Smooth muscle cell (in vitro differentiated cells): ENCODE results near the gene SGMS1. TPM values are rescaled to one million over a fixed set of nuclear protein-coding genes. Genes with fewer than 3 reads are reported as not detected.

ENCODE experiments used
- DNase-seq: peaks from one replicate; lab custom pipeline; 2025; ENCODE audit not compliant: unreplicated experiment; lab: John Stamatoyannopoulos, UW
- H2AFZ ChIP-seq: fragments of 200-600 bp; sonication (generic); 2 replicates; pipeline ENCODE4 v1.6.0; 2016; ENCODE audit warnings: antibody characterized with exemption, low read depth, mild to moderate bottlenecking
- H3F3A ChIP-seq: fragments of 200-600 bp; sonication (generic); 2 replicates; pipeline ENCODE4 v1.6.0; 2017; ENCODE audit warnings: antibody characterized with exemption, low read depth
- H3K27ac ChIP-seq: fragments of 200-600 bp; sonication (generic); 2 replicates; pipeline ENCODE4 v1.5.1; 2016; ENCODE audit warnings: low read depth, mild to moderate bottlenecking
- H3K27me3 ChIP-seq: fragments of 200-600 bp; sonication (generic); 2 replicates; pipeline ENCODE4 v1.6.1; 2016; ENCODE audit warnings: low read depth, mild to moderate bottlenecking
- H3K36me3 ChIP-seq: fragments of 200-600 bp; sonication (generic); 2 replicates; pipeline ENCODE4 v1.5.1; 2016; ENCODE audit warnings: low read depth
- H3K4me1 ChIP-seq: fragments of 200-600 bp; sonication (generic); 2 replicates; pipeline ENCODE4 v1.5.1; 2016; ENCODE audit warnings: low read depth
- H3K4me2 ChIP-seq: fragments of 200-600 bp; sonication (generic); 2 replicates; pipeline ENCODE4 v1.6.0; 2016; ENCODE audit warnings: mild to moderate bottlenecking
- H3K4me3 ChIP-seq: fragments of 200-600 bp; sonication (generic); 2 replicates; pipeline ENCODE4 v1.5.1; 2016; ENCODE audit warnings: mild to moderate bottlenecking
- H3K79me2 ChIP-seq: fragments of 200-600 bp; sonication (generic); 2 replicates; pipeline ENCODE4 v1.6.0; 2016; ENCODE audit warnings: low read depth, mild to moderate bottlenecking
- H3K9ac ChIP-seq: fragments of 200-600 bp; sonication (generic); 2 replicates; pipeline ENCODE4 v1.6.0; 2016; ENCODE audit warnings: low read depth
- H3K9me3 ChIP-seq: fragments of 200-600 bp; sonication (generic); replicated peaks from 2 replicates; pipeline ENCODE4 v1.5.1; 2016; ENCODE audit warnings: low read depth
- H4K20me1 ChIP-seq: fragments of 200-600 bp; sonication (generic); 2 replicates; pipeline ENCODE4 v1.6.0; 2016; ENCODE audit warnings: low read depth
- WGBS: methylation state at CpG from one replicate; pipeline ENCODE4 v1.1.7; 2016; ENCODE audit warnings: low lambda C conversion rate; 5-methylcytosine and 5-hydroxymethylcytosine counted together
- polyA plus RNA-seq: library from polyadenylated mRNA; unstranded; fragments of >200 nt; fragmentation: Nextera tagmentation; extraction: Ambion mirVana; gene quantifications from 2 replicates; pipeline ENCODE4 v1.2.1, GENCODE V29; 2016
- total RNA-seq: library from RNA; depleted of rRNA; stranded (reverse); fragments of >200 nt; gene quantifications from 2 replicates; pipeline ENCODE4 v1.2.3, GENCODE V29; 2014
- TF ChIP-seq, protein P1 (sequence below): fragments of 200-600 bp; sonication (generic); IDR thresholded peaks from 2 replicates; pipeline ENCODE4 v1.5.1; 2017; ENCODE audit warnings: borderline replicate concordance, mild to moderate bottlenecking, antibody characterized with exemption; ENCODE audit not compliant: insufficient read depth, poor library complexity, severe bottlenecking

The SGMS1 gene
- total and polyA plus RNA-seq, 2 experiments from 2014 or later = 4.0 to 14.3 TPM

DNA sequence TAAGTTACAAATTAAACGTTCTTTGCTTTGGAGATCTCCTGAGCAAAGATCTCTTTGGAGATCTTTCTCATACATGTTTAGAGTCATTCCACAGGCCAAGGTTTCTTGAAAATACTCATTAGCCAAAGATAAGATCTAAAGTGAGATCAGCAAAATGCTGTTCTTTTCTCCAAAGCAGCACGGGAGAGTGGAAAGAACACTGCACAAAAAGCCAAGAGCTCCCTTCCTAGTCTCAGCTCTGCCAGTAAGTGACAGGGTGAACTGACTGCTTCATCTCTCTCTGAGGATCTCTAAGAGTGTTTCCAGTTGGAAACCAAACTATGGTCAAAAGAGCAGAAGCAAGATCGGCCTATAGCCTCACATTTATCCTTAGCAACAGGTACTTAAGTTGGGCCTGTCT, 204.0 kb downstream of the SGMS1 start:
- no peak overlapping the region for H3K4me3 ChIP-seq
- H3K4me1 ChIP-seq = peaks cover 7% of the 10 kb centered on the region
- no peaks in the 10 kb centered on the region for H4K20me1 ChIP-seq
- TF ChIP-seq, protein P1, sequence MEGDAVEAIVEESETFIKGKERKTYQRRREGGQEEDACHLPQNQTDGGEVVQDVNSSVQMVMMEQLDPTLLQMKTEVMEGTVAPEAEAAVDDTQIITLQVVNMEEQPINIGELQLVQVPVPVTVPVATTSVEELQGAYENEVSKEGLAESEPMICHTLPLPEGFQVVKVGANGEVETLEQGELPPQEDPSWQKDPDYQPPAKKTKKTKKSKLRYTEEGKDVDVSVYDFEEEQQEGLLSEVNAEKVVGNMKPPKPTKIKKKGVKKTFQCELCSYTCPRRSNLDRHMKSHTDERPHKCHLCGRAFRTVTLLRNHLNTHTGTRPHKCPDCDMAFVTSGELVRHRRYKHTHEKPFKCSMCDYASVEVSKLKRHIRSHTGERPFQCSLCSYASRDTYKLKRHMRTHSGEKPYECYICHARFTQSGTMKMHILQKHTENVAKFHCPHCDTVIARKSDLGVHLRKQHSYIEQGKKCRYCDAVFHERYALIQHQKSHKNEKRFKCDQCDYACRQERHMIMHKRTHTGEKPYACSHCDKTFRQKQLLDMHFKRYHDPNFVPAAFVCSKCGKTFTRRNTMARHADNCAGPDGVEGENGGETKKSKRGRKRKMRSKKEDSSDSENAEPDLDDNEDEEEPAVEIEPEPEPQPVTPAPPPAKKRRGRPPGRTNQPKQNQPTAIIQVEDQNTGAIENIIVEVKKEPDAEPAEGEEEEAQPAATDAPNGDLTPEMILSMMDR = no peak
- no peak overlapping the region for H3K4me2 ChIP-seq
- H3K79me2 ChIP-seq = no peaks in the 10 kb centered on the region
- no peaks in the 10 kb centered on the region for H3K27me3 ChIP-seq
- no peaks in the 10 kb centered on the region for H3F3A ChIP-seq
- H3K27ac ChIP-seq = no peak overlapping the region
- no peak for DNase-seq
- H3K9ac ChIP-seq = no peak overlapping the region
- no peak overlapping the region for H2AFZ ChIP-seq
- WGBS = 53% methylated on average over 3 of the region's 3 CpGs
- no peaks in the 10 kb centered on the region for H3K36me3 ChIP-seq
- H3K9me3 ChIP-seq = no peaks in the 10 kb centered on the region

DNA sequence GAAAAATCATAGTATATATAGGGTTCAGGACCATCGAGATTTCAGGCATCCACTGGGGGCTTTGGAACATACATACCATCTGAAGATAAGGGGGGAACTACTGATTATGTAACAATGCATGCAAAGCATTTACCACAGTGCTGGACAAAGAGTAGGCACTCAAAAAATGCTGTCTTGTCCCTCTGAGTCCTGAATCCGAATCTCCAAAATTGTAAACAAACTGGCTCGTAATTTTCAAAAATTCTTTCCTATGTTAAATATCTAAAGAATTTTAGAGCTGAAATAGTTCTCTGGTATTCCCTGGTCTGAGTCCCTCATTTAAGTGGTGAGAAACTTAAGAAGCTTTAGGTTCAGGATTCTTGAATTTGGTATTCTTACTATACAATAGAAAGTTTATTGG, 204.7 kb downstream of the SGMS1 start:
- H3K4me3 ChIP-seq = peak overlapping the region; percentile 80
- H4K20me1 ChIP-seq = peaks cover 3% of the 10 kb centered on the region
- peaks cover 7% of the 10 kb centered on the region for H3K4me1 ChIP-seq
- TF ChIP-seq, protein P1 = no peak
- no peak overlapping the region for H3K9ac ChIP-seq
- no peaks in the 10 kb centered on the region for H3F3A ChIP-seq
- peak overlapping the region; percentile 92 for H2AFZ ChIP-seq
- no peaks in the 10 kb centered on the region for H3K27me3 ChIP-seq
- no peak for DNase-seq
- H3K9me3 ChIP-seq = no peaks in the 10 kb centered on the region
- WGBS = 63% methylated on average over 3 of the region's 3 CpGs
- peak overlapping the region; percentile 84 for H3K4me2 ChIP-seq
- H3K79me2 ChIP-seq = peaks cover 3% of the 10 kb centered on the region
- no peak overlapping the region for H3K27ac ChIP-seq
- H3K36me3 ChIP-seq = no peaks in the 10 kb centered on the region

DNA sequence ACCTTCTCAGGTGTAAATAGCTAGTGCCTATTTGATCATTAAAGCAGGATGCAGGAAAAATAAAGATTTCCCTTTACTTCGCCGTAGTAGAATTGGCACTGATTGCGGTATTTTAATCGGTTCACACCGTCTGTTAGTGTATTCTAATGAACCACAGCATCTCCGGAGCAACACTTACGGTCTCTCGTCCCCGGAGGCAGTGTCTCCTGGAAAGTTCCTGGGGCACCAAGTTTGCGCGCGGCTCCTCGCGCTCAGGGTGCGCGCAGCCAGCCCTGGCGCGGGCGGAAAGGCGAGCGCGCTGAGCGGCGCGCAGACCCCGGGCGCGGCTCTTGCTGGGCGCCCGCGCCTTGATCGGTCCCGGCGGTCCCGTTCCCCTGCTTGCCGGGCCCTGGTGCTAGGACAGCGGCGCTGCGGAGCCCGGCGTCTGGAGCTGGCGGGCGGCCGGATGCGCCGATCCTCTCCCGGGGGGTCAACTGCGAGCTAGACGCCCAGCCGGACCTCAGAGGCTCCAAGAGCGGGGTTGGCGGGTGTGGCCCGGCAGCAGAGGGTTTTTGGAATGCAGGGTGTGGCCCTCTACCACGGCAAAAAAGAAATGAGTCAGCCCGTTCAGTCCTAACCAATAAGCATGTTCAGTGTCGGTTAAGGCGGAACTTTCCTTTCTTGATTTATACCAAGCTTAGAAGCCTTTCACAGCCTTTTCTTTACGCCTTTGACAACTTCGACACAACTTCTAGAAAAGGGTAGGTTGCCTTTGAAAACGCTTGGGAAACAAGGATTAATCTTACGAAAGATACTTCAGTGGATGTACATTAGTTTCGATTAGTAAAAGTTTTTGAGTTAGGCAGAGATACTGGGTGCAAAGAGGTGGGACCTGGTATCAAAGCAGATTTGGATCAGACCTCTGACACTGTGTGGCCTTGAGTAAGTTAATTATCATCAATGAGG, 205.6 kb downstream of the SGMS1 start:
- WGBS = 3% methylated on average over 61 of the region's 62 CpGs
- peaks cover 7% of the 10 kb centered on the region for H3K79me2 ChIP-seq
- H3K4me3 ChIP-seq = peak overlapping the region; percentile 80
- DNase-seq = no peak
- H2AFZ ChIP-seq = peak overlapping the region; percentile 92
- no peak overlapping the region for H3K27ac ChIP-seq
- no peaks in the 10 kb centered on the region for H3F3A ChIP-seq
- H3K4me2 ChIP-seq = peak overlapping the region; percentile 84
- H3K9ac ChIP-seq = peak overlapping the region; percentile 63
- TF ChIP-seq, protein P1 = no peak
- peaks cover 8% of the 10 kb centered on the region for H4K20me1 ChIP-seq
- no peaks in the 10 kb centered on the region for H3K9me3 ChIP-seq
- no peaks in the 10 kb centered on the region for H3K36me3 ChIP-seq
- H3K27me3 ChIP-seq = no peaks in the 10 kb centered on the region
- peaks cover 7% of the 10 kb centered on the region for H3K4me1 ChIP-seq

DNA sequence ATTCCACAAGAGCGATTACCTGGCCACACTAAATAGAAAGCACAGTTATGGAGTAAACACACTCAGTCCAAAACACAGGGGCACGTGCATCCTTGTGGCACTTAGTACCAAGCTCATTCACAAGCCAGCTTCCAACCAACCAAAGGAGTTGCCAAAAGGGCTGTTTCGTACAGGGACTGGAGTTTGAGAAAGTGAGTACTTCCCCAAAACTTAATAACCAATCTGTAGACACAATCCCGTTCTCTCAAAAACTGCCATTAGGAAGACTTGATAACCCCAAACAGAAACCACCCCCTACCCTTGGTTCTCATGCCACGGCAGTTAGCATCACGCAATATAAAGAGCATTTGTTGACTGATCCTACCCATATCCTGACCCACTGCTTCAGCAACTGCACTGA, 206.3 kb downstream of the SGMS1 start:
- no peak overlapping the region for H3K27ac ChIP-seq
- WGBS = 23% methylated on average over 6 of the region's 6 CpGs
- H3K9me3 ChIP-seq = no peaks in the 10 kb centered on the region
- H3K4me2 ChIP-seq = peak overlapping the region; percentile 84
- peaks cover 7% of the 10 kb centered on the region for H3K4me1 ChIP-seq
- no peaks in the 10 kb centered on the region for H3K27me3 ChIP-seq
- H3K36me3 ChIP-seq = no peaks in the 10 kb centered on the region
- peak overlapping the region; percentile 92 for H2AFZ ChIP-seq
- peak overlapping the region; percentile 63 for H3K9ac ChIP-seq
- peak overlapping the region; percentile 80 for H3K4me3 ChIP-seq
- DNase-seq = no peak
- TF ChIP-seq, protein P1 = no peak
- H3F3A ChIP-seq = no peaks in the 10 kb centered on the region
- H3K79me2 ChIP-seq = peaks cover 7% of the 10 kb centered on the region
- peaks cover 9% of the 10 kb centered on the region for H4K20me1 ChIP-seq
